HS-27A (cell line): ENCODE measurements around the gene COQ5.
"Not testable (repeated sequence)": the region's sequence is repeated elsewhere in the genome, so short reads cannot be mapped to it uniquely, and the experiment has no call there.

Experiments used
- DNase-seq: peaks from one replicate; pipeline ENCODE4 v3.0.0-alpha.2; 2012; ENCODE audit warnings: low read depth, missing footprints

COQ5 gene, protein sequence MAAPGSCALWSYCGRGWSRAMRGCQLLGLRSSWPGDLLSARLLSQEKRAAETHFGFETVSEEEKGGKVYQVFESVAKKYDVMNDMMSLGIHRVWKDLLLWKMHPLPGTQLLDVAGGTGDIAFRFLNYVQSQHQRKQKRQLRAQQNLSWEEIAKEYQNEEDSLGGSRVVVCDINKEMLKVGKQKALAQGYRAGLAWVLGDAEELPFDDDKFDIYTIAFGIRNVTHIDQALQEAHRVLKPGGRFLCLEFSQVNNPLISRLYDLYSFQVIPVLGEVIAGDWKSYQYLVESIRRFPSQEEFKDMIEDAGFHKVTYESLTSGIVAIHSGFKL

DNA sequence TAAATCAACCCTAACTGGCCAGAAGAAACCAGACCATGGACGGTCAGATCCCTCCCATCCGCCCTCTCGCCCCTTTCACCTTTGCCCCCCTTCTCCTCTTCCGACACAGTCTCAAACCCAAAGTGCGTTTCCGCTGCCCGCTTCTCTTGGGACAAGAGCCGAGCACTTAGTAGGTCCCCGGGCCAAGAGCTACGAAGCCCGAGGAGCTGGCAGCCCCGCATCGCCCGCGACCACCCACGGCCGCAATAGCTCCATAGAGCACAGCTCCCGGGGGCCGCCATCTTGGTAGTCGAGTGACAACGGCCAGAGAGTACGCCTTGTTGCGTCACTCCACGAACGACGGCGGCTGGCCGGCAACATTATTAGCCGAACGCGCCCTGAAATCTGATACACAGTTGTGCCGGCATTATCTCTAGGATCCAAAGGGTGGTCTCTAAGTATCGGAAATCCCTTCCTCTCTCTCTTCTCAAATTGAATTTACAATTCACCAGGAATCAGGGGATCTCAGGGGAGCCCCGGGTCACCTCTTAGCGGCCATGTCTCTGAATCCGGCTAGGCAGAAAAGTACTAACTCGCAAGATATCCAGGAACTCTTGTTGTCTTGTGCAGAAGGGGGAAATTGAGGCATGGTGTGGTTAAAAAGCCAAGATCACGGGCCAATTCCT is at the start of gene COQ5:
COQ5 (minus strand) TSS at position 298 of the 665 bp plus-strand sequence; CDS start at position 281, 17 bp downstream.
- peak; percentile 51 for DNase-seq

DNA sequence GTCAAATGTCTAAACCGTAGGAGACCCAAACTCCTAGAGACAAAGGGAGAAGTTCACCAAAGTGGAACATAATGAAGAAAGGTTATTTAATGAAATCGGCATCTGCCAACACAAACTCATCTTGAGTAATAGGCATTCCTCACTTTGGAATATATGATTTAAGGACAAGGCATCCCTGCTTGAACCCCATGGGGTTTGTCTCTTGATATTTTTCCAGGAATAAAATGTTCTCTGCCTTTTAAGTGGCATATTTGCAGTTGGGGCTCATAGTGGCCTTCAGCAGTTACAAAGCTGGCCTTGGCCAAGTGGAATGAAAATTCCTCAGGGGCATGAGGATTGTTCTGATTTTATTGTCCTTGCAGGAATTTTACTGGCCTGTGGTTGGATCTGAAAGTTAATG is 45.1 kb upstream of the COQ5 start:
- DNase-seq = no peak

DNA sequence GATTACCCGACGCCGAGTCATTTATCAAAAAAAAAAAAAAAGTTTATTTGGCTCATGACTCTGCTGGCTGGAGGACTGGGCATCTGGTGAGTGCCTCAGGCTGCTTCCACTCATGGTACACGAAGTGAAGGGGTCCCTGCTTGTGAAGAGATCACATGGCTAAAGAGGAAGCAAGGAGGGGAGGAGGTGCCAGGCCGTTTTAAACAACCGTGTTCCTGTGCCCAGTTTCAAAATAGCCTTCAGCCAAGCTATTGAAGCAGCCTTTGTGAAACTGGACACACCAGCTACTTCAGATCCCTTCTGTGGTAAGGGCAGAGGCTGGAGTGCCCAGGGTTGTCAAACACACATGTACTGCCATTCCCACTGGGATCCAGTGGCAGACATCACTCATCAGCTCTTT is 44.6 kb upstream of the COQ5 start:
- DNase-seq = no peak

DNA sequence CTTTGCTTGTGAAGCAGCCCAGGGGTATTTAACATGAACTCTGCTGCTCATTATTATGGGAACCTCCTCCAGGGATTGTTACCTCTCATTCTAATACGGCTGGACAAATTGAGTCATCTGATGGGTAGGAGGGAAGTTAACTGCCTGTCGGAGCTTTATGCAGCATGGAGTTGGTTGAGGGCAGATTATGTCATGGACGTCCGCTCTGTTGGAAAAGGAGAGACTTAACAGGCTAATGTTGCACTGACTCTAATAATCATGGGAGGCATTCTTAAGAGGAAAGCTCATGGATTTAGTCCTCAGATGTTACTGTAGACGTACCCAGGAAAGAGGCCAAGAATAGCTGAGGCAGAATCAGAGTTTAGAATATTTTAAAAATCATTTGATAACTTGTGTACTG is 42.3 kb upstream of the COQ5 start:
- no peak for DNase-seq

DNA sequence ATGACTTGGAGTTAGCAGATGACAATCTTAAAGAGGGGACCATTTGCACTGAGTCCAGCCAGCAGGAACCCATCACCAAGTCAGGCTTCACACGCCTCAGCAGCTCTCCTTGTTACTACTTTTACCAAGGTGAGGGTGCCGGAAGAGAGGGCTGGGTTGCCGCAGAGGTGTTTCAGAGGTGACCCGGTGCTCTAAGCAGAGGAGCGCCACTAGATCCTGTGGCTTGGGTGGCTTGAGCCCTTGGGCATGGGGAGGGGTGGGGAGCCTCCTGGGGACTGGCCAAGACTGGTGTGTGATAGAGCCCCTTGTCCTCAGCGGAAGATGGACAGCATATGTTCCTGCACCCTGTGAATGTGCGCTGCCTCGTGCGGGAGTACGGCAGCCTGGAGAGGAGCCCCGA is 34.5 kb upstream of the COQ5 start:
- DNase-seq = no peak

DNA sequence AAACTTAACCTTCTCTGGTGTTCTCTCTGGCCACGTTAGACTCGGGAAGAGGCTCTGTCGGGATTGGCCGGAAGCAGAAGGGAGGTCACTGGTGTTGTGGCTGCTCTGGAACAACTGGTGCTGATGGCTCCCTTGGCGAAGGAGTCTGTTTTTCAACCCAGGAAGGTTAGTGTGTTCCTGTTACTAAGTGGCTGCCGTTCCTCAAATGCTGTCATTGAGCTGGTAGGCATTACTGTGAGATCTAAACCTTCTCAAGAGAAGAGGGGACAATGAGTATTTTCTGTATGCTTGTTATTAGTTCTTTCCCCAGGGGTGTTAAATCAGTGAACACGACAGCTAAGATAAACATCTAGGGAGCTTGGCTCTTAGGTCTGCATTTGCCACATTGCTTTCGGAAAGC is 33.9 kb upstream of the COQ5 start:
- no peak for DNase-seq

DNA sequence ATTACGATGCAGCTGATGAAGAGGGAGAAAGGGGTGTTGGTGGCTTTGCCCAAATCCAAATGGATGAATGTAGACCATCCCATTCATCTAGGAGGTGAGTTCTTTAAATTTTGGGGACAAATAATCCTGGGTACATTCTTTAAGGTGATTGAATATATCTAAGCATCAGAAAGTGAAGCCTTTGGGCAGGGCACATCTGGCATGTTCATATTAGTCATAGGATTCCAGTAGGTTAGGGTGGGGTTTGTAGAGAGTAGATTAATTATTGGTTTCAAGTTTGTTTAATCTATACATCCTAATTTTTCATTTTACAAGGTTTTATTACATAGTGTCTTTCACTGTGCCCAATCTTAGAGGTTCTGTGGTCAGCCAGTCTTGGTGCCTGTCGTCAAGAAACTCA is 28.6 kb upstream of the COQ5 start:
- DNase-seq = no peak

DNA sequence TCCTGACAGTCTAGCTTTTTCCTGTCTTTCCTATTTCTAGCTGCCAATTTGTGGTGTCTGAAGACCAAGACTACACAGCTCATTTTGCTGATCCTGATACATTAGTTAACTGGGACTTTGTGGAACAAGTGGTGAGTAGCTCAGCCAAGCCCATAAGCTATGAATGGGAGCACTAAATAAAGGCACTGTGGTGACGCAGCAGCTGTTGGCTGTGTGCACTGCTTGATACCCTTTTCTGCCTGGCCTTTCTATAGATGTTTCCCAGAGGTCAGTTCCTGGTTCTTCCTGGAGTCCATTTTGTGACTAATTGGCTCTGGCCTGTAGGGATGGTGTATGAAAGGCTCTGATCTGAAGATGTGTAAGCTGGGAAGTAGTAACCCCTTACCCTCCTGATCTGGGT is 25.7 kb upstream of the COQ5 start:
- no peak for DNase-seq

DNA sequence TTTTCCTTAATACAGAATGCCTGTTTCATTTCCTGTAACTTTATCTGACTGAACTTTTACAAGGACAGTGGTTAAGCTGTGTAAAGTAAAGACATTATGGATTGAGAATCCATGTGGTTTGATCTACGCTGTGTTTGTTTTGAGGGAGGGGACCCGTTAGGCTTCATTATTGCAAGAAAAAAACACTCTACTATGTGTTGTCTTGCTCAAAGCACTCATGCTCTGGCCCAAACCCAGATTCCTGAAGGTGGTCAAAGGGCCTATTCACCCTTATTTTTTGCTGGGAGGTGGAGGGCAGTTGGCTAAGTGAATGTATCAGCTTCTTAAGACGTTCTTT is 17.1 kb upstream of the COQ5 start:
- no peak for DNase-seq

DNA sequence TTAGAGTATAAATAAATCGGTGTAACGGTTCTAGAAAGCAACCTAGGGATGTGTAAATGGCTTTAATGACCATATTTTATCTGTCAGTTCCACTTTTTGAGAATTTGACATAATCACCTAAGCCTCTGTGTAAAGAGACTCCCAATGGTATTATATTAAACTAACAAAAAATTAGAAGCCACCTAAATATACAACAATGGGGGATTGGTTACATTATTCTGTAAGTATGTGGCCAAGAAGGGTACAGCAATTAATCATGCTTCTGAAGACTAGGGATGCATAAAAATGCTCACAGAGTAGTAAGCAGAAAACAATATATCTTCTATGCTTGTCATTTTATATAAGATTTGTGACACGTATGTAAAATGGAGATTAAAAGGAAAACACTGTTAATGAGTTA is 15.7 kb upstream of the COQ5 start:
- no peak for DNase-seq

DNA sequence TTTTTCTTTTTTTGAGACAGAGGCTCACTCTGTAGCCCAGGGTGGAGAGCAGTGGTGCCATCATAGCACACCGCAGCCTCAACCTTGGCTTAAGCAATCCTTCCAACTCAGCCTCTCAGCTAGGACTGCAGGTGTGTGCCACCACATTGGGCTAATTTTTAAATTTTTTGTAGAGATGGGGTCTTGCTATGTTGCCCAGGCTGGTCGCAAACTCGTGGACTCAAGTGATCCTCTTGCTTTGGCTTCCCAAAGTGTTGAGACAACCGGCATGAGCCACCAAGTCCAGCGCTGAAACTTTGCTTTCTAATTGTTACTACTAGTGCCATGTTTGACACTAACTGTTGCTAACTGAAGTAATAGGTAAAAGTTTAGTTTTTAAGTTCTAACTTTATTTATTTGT is 13.2 kb upstream of the COQ5 start:
- DNase-seq = no peak

DNA sequence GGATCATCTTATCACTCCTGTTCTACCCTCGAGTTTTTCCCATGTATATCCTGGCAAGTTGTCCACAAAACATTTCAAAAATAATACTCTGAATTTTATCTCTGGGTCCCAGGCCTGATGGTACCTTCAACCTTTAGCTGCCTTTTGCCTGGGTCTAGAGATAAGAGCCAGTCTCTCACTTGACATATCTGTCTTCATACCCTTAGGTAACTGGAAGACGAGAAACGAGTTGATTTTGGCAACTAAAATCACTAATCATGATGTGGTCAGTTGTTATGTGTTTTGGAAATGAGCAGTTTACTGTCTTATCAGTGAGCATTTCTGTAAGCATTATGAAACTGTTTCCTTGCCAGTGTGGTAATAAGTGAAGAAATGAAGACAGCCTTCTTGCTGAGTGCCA is 11.5 kb upstream of the COQ5 start:
- DNase-seq = no peak

DNA sequence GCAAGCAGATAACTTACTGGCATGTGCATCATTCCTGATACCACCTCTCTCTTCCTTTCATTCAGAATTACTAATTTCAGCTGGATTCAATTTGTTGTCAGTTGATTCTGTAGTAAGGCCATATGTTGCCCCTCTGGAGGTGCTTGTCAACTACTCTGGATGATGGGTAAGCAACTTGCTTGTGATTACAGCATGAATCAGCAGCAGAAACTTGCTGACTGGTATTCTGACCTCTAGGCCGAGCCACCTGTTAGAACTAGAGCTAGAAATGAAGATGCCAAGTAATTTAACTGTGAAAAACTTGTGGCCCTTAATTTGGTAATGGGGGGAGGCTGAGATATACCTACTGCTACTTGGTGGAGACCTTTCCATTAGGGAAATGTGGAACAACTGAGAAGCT is 10.3 kb upstream of the COQ5 start:
- DNase-seq = no peak

DNA sequence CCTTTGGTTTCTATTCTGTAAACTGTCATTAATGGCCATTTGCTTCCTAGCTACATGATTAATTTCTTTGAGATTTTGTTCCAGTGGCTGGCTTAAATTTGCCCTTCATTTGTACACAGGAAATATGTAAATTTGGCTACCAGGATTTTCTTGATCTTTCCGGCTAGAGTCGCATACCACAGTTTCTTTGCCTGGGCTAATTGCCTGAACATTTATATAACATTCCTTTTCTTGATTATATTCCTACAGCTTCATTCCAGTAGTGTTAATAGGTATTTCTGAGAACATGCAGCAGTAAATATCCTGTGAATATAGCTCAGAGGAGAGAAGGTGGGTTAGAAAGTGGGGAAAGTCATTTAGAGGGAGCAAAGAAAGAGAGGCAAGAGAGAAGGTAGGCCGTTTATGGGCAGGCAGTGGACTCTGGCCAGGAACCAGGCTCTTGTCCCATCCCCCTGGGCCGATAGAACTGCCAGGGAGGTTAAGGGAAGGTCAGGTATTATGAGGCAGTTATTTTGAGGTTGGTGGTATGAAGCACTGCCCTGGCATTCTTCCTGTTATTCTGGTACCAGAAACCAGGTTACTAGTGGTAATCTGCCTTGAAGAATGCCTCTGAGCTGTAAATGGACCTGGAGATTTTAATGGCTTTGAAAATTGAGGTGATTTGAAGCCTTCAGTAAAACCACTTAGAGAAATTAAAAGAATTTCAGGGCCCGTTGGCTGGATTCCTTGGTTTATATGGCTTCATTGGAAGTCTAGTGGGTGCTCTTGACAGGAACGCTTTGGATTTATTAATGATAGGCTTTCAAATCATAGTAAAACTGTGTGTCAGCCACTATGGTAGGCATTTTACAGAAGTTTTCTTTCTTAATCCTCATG is 9.6 kb upstream of the COQ5 start:
- no peak for DNase-seq

DNA sequence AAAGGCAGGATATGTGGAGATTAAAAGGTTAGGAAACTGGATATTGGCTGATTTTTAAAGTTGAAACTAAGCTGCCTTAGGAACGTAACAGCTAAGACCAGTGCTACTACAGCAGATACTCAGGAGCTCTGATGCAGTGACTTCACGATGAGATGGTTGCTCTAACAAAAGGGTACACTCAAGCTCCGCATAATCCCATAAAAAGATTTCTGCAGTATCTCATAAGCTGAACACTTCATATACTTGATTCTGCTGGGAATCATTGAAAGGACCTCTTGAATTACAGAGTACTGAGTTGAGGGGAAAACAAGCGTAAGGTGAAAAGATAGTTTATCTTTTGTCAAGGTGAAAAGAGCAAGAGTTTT is 8.9 kb upstream of the COQ5 start:
- DNase-seq = no peak

DNA sequence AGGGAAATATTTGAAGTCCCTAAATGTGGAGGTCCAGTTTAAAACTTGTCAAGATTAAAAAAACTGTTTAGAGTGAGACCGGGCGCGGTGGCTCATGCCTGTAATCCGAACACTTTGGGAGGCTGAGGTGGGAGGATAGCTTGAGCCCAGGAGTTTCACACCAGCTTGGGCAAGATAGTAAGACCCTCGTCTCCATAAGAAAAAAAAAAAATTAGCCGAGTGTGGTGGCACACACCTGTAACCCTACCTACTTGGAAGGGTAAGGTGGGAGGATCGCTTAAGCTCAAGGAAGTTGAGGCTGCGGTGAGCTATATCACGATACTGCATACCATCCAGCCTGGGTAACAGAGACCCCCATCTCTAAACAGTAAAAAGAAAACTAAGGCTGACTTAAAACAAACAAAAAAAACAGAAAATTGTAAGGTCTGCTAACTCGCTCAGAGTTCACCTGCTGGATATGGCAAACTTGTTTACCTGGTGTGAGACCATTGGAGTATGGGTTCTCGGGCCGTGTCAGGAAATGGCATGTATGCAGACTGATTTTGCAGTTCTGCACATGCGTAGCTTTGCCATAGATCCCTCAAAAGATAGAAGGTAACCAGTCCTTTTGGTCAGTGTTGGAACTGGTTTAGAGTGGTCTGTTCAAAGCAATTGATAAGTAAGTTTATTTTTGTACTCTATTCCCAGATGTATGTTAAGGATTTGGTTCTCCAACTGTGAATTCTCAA is 7.3 kb upstream of the COQ5 start:
- DNase-seq = no peak

DNA sequence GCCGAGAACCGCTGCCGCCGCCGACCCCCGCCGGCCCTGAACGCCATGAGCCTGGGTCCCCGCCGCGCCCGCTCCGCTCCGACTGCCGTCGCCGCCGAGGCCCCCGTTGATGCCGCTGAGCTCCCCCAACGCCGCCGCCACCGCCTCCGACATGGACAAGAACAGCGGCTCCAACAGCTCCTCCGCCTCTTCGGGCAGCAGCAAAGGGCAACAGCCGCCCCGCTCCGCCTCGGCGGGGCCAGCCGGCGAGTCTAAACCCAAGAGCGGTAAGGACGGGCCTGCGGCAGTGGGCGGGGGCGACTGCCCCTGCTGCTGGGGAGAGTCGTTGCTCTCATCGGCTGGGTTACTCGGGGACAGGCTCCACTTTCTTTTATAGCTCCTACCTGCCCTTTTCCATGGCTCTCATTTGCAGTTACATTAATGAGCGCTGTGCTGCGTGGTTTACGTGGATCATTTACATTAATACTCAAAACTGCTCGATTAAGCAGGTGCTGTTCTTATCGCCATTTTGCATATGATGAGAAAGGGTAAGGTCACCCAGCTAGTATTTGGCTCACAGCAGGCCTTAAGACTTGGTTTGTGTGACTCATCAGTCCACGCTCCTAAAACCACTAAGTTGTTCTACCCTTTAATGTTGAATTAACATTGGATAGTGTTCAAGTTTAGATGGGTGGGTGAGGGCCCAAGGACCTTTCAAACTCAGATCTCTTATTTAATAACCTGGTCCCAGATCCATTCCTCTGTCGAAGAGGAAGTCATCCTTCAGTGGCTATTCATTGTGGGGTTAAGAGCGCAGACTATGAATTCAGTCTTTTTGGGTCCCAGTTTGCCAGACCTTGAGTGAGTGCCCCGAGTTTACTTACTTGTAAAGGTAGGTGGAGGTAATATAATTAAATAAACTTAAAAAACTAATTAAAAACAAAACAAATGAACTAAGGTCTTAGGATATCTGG is 6.0 kb upstream of the COQ5 start:
- DNase-seq = peak; percentile 63

DNA sequence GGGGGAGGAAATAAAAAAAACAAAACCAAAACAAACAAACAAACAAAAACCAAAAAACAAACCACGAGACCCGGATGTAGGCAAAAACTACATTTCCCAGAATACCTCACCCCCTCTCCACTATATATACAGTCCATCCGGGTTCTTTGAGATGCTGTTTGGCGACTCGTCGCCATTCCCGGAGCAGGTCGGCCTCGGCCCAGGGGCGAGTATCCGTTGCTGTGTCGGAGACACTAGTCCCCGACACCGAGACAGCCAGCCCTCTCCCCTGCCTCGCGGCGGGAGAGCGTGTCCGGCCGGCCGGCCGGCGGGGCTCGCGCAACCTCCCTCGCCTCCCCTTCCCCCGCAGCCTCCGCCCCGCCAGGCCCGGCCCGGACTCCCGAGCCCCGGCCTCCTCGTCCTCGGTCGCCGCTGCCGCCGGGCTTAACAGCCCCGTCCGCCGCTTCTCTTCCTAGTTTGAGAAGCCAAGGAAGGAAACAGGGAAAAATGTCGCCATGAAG is 5.3 kb upstream of the COQ5 start, which contains the start of gene RNF10:
RNF10 (plus strand) TSS at position 154 of the 500 bp plus-strand sequence. CDS start 456 bp downstream, outside the sequence.
- peak; percentile 56 for DNase-seq

DNA sequence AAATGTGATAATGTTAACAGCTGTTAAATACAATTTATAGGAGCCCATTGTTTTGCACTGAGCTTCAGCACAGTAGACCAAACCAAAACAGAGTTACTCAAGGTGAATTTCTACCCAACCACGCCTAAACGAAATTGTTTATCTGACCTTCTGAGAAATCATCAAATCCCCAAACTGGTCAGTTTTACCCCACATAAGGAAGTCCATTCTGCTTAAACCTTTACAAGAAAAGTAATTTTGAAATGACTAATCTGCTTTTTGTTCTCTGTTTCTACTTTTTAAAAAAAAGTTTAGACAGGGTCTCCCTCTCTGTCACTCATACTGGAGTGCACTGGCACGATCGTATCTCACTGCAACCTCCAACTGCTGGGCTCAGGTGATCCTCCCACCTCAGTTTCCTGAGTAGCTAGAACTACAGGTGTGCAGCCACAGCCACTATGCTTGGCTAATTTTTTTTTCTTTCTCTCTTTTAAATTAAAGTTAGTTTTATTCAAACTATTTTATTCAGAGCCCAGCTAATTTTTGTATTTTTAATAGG is 3.8 kb upstream of the COQ5 start:
- no peak for DNase-seq

DNA sequence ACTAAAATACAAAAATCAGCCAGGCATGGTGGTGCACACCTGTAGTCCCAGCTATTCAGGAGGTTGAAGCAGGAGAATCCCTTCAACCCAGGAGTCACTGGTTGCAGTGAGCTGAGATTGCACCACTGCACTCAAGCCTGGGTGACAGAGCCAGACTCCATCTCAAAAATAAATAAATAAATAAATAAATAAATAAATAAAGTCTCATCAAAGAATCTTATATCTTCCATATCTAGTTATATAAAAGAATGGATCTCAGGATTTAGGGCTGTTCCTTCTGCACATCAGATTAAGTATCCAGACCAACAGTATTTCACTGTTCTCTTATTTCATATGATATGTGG is 1.4 kb upstream of the COQ5 start:
- not testable (repeated sequence) for DNase-seq
